Ascending aorta (tissue), 2 donors: ENCODE results near the gene SETX. TPM values are rescaled to one million over a fixed set of nuclear protein-coding genes. Genes with fewer than 3 reads are reported as not detected.

ENCODE experiments used
- DNase-seq, 2 donors: peaks; one replicate each; pipeline ENCODE4 v3.0.0-alpha.2; 2019; ENCODE audit warnings: low spot score in 2 of 2
- H3K27ac ChIP-seq, 2 donors: fragments of 200-600 bp; sonication (generic); one replicate each; pipeline ENCODE4 v1.5.1; 2016 to 2017; ENCODE audit warnings: mild to moderate bottlenecking in 1 of 2
- H3K27me3 ChIP-seq: fragments of 200-600 bp; sonication (generic); one replicate; pipeline ENCODE4 v1.5.1; 2017
- H3K36me3 ChIP-seq, 2 donors: fragments of 200-600 bp; sonication (generic); one replicate each; pipeline ENCODE4 v1.5.1; 2016
- H3K4me1 ChIP-seq, 2 donors: fragments of 200-600 bp; sonication (generic); one replicate each; pipeline ENCODE4 v1.5.1; 2016 to 2017; ENCODE audit warnings: mild to moderate bottlenecking in 1 of 2
- H3K4me3 ChIP-seq, 2 donors: fragments of 200-600 bp; sonication (generic); one replicate each; pipeline ENCODE4 v1.5.1; 2016 to 2017; ENCODE audit warnings: mild to moderate bottlenecking in 1 of 2
- H3K9me3 ChIP-seq, 2 donors: fragments of 200-600 bp; sonication (generic); one replicate each; pipeline ENCODE4 v1.5.1; 2016
- intact Hi-C: fragments of 100-400 bp; cut with DNase I; formaldehyde crosslinking; loops from one replicate; pipeline ENCODE4 v1.15.1; 2023
- total RNA-seq: library from RNA; depleted of rRNA; stranded (reverse); fragments of >200 nt; gene quantifications from one replicate; pipeline ENCODE4 v1.1.0, GENCODE V29; 2016
- TF ChIP-seq, protein P1 (sequence below), 3 experiments: fragments of 200-600 bp in 2 of 3; fragments of 450-650 bp in 1 of 3; sonication (generic) in 2 of 3; IDR thresholded peaks; one replicate each; pipeline ENCODE4 v1.5.1; 2016 to 2019; ENCODE audit warnings: antibody characterized with exemption in 3 of 3, mild to moderate bottlenecking in 1 of 3, moderate library complexity in 1 of 3

The SETX gene
- total RNA-seq, 1 donor from 2014 or later: 31.2 TPM

DNA sequence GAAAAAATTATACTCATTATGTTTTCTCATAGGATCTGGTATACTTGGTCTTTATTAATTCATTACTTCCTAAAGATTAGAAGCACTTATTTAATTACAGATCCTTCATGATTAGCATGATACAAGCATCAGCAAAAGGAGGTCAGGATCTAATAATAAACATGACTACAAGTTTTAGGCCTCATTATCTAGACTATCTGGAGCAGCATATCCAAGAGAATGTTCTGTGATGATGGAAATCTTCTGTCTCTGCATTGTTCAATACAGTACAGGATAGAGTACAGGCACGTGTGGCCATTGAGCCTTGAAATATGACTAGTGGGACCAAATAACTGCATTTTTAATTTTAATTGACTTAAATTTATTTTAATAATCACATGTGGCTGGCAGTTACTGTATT is 21.2 kb downstream of the SETX start:
- H3K36me3 ChIP-seq: peaks cover 76 to 94% of the 10 kb centered on the region in 2 donors
- intact Hi-C loops: no loop called here

DNA sequence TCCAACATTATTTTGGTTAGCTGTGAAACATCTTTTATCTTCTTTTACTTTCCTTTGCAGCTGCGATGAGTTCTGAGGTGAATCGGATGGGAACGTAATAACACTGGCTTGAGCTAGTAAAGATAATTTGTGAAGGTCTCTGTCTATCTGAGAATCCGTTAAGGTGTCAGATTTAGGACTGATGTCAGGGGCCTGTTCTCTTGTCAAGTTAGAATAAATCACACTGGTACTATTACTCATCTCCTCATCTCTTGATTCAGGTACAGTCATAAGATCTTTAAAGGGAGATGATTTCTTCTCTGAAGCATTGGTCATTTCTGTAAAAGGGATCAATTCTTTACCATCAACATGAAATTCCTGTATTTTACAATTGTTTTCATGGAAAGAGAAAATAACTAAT is 26.2 kb downstream of the SETX start:
- TF ChIP-seq, protein P1, sequence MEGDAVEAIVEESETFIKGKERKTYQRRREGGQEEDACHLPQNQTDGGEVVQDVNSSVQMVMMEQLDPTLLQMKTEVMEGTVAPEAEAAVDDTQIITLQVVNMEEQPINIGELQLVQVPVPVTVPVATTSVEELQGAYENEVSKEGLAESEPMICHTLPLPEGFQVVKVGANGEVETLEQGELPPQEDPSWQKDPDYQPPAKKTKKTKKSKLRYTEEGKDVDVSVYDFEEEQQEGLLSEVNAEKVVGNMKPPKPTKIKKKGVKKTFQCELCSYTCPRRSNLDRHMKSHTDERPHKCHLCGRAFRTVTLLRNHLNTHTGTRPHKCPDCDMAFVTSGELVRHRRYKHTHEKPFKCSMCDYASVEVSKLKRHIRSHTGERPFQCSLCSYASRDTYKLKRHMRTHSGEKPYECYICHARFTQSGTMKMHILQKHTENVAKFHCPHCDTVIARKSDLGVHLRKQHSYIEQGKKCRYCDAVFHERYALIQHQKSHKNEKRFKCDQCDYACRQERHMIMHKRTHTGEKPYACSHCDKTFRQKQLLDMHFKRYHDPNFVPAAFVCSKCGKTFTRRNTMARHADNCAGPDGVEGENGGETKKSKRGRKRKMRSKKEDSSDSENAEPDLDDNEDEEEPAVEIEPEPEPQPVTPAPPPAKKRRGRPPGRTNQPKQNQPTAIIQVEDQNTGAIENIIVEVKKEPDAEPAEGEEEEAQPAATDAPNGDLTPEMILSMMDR (IDR thresholded peaks at IDR 0.05): no peak
- no peaks in the 10 kb centered on the region for H3K4me1 ChIP-seq
- no peak overlapping the region for H3K4me3 ChIP-seq
- no peak for DNase-seq
- intact Hi-C loops: no loop called here
- H3K9me3 ChIP-seq: peaks cover 0 to 4% of the 10 kb centered on the region in 2 donors
- no peaks in the 10 kb centered on the region for H3K27me3 ChIP-seq
- H3K36me3 ChIP-seq: peaks cover 72 to 87% of the 10 kb centered on the region in 2 donors
- H3K27ac ChIP-seq: no peak overlapping the region

More for the DNA sequence above, 21.2 kb downstream of the SETX start:
- no peak overlapping the region for H3K4me3 ChIP-seq
- H3K27me3 ChIP-seq: no peaks in the 10 kb centered on the region
- no peak overlapping the region for H3K27ac ChIP-seq
- TF ChIP-seq, protein P1 (IDR thresholded peaks at IDR 0.05): no peak
- peaks cover 0 to 3% of the 10 kb centered on the region in 2 donors for H3K9me3 ChIP-seq
- no peak for DNase-seq
- no peaks in the 10 kb centered on the region for H3K4me1 ChIP-seq

GRCh38 chr9:132327537-132327936 is 27.2 kb downstream of the SETX start:
- H3K4me1 ChIP-seq: no peaks in the 10 kb centered on the region
- no peak for DNase-seq
- no peaks in the 10 kb centered on the region for H3K27me3 ChIP-seq
- intact Hi-C loops: no loop called here
- H3K9me3 ChIP-seq: peaks cover 0 to 9% of the 10 kb centered on the region in 2 donors
- TF ChIP-seq, protein P1 (IDR thresholded peaks at IDR 0.05): no peak
- peaks cover 67 to 82% of the 10 kb centered on the region in 2 donors for H3K36me3 ChIP-seq
- H3K4me3 ChIP-seq: no peak overlapping the region
- no peak overlapping the region for H3K27ac ChIP-seq

DNA sequence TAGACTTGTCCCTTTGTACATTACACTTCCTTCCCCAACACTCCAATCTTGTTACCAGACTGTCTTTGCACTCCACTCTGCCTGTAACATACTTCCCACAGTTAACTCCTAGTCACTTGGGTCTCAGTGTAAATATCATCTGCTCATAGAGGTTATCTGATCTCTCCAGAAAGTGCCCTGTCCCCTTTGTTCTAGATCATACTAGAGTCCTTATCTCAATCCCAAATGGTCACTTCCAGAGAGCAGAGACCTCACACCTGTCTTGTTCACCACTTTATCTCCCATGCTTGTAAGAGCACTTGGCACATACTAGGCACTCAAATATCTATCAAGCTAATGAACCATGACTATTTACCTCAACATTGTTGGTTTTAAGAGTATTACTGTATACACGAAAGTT is 30.4 kb downstream of the SETX start:
- Histone ChIP-seq H3K27me3 (no peaks in the 10 kb centered on the region), H3K9me3 (peaks cover 0 to 6% of the 10 kb centered on the region in 2 donors), H3K4me3 (no peak overlapping the region), H3K36me3 (peaks cover 48 to 70% of the 10 kb centered on the region in 2 donors), H3K4me1 (peaks cover 0 to 4% of the 10 kb centered on the region in 2 donors), H3K27ac (no peak overlapping the region)
- intact Hi-C loops: no loop called here
- DNase-seq: no peak
- TF ChIP-seq, protein P1 (IDR thresholded peaks at IDR 0.05): no peak

DNA sequence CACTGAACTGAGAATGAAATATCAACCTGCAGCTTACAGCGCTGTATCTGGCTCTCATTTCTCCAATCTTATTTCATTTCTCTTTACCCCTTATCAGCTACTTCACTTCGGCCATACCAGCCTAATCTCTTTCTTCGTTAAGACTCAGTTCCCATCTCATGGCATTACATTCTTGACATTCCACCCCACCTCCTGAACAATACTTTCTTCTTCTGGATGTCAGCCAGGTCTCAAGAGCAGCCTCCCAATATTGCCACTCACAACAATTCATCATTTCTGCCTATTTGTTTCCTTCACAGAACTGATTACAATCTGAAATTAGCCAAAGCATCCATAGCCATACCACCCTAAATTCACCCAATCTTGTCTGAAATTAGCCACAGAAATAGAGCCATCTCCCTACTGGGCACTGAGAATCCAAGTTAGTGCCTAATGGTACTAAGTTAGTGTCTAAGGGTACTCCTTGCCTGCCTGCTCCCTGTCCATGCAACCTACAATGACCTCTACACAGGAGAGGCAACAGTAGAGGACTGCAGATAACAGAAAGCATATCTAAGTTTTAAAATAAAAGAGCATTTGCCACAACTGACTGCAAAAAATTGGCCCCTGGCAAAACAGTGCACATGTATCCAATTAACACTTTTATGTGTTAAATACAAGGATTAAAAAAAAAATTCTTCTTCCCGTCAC is 35.2 kb downstream of the SETX start:
- TF ChIP-seq, protein P1 (IDR thresholded peaks at IDR 0.05): no peak
- peaks cover 32 to 48% of the 10 kb centered on the region in 2 donors for H3K36me3 ChIP-seq
- H3K27me3 ChIP-seq: no peaks in the 10 kb centered on the region
- peaks cover 0 to 4% of the 10 kb centered on the region in 2 donors for H3K4me1 ChIP-seq
- peaks cover 0 to 6% of the 10 kb centered on the region in 2 donors for H3K9me3 ChIP-seq
- H3K4me3 ChIP-seq: no peak overlapping the region
- no peak for DNase-seq
- H3K27ac ChIP-seq: no peak overlapping the region
- intact Hi-C loops: no loop called here
